NCI-H2196 (cell line): Measurements from ENCODE around the gene GGTLC1.
"Not testable (repeated sequence)": the region's sequence is repeated elsewhere in the genome, so short reads cannot be mapped to it uniquely, and the experiment has no call there.

Experiments
- DNase-seq: peaks from one replicate; lab custom pipeline; 2025; ENCODE audit not compliant: unreplicated experiment; lab: John Stamatoyannopoulos, UW

The GGTLC1 gene

DNA sequence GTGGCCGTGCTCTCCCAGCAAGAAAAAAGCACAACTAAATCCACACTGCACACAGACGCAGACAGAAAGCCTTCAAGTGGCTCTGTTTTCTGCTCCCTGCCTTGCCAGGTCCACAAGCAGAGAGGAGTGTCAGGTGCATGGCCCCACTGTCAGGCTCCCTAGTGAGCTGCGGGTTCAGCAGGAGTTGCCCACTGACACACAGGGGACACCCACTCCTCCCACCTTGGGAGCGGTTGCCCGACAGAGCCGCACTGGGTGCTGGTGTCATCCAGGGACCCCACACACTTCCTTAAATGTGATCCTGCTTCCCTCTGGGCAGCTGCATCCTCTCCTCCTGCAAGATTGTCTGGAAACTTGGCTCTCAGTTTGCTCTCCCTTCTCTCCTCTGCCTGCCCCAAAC, 6.7 kb upstream of the GGTLC1 start:
- DNase-seq: not testable (repeated sequence)

DNA sequence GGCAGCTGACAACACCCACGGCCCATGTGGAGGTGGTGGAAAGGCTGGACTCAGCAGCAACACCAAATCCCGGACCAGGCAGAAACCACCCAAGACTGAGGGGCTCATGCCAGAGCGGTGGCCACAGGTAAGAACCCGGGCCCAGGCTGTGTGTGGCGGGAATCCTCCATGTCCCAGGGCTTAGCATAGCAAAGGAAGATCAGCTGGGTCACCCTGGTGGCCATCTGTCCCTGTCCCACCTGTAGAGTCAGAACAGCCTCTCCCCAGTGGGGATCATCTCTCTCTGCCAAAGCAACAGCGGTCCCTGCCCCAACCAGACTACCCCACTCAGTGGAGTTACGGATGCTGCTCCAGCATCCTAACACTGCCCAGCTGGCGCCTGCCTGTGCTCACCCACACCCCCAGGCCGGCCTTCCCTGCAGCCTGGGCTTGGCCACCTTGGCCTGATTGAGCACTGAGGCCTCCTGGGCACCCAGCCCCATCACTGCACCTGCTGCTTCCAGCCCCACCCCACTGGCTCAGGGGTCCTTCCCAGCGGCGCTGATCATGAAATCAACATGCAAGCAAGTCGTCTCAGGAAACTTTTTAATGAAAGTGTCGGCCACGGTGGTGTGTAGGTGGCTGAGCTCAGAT, 5.5 kb upstream of the GGTLC1 start:
- DNase-seq: not testable (repeated sequence)

DNA sequence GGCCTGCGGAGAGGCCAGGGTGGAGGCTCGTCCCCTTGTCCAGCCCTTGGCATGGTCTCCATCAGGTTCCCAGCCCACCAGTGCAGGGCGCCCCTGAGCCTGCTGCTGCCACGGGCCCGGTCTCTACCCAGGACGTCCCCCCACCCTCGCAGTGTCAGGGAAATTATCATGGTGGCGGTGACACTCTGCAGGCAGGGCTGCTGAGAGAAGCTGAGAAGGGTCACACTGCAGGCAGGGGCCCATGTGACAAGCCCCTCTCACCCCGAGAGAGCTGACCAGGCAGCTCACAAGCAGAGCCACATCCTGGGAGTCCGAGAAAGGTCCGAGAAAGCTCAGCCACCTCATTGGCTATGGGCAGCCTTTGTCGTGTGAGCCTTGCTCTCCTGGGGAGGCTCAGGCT, 4.9 kb upstream of the GGTLC1 start:
- not testable (repeated sequence) for DNase-seq

DNA sequence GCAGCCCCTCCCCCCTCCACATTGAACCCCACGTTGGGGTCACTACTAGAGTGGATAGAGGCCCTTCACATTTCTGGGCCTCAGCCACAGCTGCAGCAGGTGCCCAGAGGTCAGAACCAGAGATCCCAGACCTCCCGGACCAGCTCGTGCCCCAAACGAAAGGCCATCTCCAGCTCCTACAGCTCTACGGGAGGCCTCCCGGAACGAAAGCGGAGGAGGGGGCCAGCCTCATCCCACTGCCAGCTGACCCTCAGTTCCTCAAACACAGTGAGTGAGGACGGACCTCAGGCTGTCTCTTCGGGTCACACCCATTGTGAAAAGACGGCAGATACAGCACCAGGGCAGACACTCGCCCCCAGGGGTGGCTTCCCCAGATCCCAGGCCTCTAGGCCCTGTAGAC, 1.7 kb upstream of the GGTLC1 start:
- not testable (repeated sequence) for DNase-seq

DNA sequence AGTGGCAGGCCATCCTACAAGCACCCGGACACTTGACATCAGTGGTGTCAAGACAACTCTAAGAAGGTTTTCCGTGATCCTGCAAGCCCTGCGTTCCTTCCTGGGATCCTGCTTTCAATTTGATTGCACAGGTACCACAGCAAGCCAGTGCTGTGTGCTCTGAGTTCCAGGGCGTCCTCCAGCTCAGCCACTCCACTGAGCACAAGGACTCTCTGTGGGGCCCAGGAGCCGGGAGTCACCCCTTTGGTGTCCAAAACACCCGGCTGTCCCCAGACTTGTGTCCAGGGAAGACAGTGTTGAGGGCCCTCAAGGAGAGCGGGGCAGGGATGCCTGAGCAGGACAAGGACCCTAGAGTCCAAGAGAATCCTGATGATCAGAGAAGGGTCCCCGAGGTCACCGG, 387 bp upstream of the GGTLC1 start:
- DNase-seq: not testable (repeated sequence)

DNA sequence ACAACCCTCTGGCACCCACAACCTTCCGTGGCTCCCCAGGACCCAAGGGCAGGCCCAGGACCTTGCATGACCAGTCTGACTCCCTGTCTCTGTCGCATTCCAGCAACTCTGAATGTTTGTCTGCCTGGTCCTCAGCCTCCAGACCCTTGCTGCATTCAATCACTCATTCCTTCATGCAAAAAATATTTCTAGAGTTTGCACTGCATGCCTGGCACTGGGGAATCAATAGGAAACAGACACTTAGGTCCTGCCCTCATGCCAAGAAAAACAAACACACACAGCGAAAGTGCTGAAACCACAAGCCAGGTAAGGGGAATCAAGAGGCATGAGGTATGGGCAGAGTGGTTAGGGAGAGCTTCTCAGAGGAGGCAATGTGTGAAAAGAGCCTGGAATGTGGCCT, 1.9 kb downstream of the GGTLC1 start:
- DNase-seq: not testable (repeated sequence)

DNA sequence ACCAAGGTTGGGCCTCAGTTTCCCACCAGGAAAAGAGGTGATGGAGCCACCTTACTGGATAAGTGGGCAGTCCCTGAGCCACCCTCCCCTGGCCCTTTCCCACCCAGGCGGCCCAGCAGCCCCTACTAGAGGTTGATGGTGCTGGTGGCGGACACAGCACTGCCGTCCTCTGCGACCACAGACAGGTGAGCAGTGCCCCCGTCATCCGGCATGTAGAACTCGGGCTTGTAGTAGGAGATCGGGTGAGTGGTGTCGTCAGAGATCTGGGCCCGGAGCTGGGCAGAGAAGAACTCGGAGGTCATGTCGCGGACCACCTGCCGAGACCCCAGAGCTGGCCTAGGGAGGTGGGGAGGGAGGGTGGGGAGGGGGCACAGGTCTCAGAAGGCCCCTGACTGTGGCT, 2.3 kb downstream of the GGTLC1 start:
- DNase-seq: not testable (repeated sequence)

DNA sequence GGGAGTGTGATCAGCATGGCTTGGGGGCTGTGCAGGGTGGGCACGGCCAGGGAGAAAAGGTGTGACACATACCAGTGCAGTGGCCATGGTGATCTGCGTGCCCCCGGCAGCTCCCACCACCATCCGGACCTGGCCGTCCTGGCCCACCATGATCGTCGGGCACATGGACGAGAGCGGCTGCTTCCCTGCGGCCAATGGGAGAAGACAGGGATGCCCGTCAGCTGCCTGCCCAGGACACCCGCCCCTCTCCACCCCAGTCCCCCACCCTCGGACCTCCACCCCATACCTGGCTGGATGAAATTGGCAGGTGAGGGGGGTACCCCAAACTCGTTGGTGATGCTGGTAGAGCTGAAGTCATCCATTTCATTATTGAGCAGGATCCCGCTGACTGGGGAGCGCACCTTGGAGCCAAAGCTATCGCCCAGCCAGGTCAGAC, 2.8 kb downstream of the GGTLC1 start:
- DNase-seq: not testable (repeated sequence)

DNA sequence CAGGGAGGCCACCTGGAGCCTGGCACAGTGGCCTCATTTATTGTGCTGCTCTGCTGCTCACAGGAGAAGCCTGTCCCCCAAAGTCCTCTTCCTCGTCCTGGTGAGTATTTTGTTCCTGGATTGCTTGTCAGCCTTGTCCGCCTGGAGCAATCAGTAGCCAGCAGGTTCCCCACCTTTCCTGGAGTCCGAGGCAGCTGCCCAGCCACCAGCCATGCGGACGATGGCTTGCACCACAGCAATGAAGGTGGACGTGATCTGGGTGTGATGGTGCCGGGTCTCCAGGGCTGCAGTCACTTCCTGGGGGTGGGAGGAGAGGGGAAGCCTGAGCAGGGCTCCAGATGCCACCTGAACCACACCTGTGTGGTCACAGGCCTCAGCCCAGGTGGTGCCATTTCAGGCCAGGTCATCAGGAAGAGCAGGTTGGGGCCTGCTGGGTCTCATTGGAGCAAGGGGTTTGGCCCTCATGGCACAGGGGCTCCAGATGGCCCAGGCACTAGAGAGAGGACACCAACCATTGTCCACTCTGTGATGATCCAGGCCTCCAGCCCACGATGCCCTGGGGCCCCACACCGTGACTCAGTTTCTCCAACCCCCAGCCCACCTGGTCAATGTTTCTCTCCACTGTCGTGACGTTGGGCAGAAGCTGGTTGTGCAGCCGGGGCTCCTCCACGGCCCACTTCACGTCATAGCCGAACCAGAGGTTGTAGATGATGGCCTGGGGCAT, 3.4 kb downstream of the GGTLC1 start:
- not testable (repeated sequence) for DNase-seq

DNA sequence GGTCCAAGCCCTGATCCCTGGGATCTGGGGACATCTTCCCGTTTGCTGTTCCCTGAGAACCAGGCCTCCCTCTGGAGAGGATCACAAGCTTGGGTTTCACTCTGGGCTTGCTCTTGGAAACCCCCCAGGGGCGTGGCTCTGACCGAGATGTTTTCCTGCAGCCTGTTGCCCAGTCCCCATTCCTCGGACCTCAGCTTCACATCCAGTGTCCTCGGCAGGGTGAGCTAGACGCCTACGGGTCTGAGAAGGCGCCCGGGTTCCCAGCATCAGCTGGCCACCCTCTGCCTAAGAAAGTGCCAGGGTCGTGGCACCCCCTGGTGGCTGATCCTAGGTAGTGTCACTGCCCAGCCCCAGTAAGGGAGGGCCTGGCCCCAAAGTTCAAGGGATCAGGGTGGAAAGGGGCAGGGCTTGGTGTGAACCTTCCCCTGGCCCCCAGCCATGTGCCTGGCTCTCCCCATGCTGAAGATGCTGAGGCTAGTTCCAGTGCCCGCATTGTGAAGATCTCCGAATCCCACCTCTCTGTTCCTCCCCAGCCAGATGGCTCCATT, 4.0 kb downstream of the GGTLC1 start:
- DNase-seq: not testable (repeated sequence)

DNA sequence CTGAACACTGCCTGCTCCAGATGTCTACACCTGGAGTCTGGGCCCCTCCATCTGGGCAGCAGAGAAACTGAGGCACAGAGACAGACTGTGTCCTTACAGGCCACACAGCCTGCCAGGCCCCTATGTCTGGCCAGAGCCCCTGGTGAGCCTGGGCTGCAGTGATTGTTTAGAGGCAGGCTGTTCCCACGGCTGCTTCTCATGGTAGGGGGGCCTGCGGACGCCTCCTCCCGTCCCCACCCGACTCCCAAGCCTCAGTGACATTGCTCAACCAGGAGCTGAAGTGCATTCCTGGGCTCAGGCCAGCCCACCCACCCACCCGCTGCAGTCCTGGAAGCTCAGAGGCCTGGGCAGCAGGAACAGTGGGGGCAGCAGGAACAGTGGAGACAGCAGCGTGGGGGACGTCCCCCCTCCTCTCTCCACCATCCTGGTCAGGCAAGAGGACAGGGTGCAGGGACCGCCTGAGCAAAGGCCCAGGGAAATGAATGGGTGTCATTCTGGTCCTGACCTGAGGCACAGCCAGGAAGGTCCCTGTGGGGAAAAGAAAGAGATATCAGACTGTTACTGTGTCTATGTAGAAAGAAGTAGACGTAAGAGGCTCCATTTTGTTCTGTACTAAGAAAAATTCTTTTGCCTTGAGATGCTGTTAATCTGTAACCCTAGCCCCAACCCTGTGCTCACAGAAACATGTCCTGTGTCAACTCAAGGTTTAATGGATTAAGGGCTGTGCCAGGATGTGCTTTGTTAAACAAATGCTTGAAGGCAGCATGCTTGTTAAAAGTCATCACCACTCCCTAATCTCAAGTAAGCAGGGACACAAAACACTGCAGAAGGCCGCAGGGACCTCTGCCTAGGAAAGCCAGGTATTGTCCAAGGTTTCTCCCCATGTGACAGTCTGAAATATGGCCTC, 6.2 kb downstream of the GGTLC1 start:
- DNase-seq: not testable (repeated sequence)

DNA sequence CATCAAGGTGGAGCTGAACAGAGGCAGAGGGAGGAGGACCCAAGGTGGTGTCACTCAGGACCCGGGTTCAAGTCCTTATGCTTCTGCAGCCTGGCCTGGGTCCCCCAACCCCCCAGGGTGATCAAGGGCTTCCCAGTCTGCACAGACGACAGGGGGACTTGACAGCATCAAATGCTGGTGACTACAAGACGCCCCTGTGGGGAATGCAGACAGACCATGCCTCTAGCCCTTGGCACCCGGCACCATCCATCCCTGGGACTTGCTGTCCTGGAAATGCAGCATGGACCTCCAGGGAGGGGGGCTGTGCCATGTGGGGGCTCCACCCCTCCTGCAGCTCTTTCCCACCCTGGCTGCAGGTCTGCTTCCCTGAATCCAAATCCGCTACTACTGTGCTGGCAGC, 7.1 kb downstream of the GGTLC1 start:
- not testable (repeated sequence) for DNase-seq

DNA sequence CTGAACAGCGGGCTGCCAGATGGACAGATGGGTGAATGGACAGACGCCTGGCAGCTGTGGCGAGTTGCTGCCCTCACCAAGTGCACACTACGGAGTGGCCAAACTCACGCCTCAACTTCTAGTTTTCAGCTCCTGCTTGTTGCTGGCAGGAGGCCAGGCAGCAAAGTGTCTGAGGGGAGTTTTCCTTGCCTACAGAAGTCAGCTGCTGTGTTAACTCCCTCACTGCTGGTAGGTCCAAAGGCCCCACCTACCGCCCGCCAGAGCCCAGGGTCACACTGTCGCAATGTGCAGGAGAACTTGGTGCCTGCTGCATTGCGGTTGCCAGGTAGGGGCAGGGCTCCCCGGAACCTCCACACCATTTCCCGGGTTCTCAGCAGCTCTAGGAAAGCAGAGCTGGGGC, 7.6 kb downstream of the GGTLC1 start:
- not testable (repeated sequence) for DNase-seq

DNA sequence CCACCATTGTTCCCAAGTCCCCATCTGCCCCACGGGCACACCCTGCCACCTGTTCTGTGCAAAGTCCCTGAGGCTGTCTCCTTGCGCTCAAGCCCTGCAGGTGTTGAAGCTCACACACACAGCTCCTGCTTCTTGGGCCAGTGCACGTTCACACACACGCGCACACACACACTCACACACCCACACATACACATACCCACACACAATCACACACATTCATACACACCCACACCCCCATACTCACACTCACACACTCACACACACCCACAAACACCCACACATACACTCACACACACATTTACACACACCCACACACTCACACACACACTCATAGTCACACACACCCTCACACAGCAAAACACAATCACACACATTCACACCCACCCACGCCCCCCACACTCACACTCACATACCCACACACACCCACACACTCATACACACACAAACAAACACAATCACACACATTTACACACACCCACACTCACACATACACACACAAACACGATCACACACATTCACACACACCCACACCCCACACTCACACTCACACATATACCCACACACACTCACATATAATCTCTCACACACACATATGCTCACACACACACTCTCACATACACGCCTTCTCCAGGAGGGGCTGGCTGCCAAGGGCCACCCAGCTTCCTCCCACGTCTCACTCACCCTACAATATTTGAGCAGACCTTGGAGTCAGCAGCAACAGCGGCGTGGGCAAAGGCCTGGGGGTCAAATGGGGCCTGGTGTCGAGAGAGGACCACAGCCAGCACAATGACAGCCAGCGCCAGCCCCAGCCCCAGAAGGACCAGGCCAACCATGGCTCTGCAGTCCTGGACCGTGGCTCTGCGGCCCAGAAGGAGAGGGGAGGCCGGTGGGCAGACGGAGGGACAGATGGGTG, 8.4 kb downstream of the GGTLC1 start:
- not testable (repeated sequence) for DNase-seq

DNA sequence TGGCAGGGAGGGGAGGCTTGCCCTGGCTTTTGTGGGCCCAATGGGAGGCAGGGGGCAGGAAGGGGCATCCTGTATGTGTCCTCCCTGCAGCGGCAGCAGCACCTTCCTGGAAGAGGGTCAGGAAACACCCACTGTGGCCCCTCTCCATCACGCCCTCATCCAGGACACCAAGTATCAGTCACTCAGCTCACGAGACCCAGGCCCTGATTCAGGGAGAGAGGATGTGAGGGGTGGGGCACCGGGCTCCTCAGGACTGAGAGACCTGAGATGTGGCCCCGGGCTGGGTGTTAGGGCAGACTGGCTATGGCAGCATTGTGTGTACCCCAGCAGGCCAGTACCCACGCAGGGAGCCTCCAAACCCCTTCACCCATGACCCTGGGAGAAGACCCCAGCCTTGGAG, 9.2 kb downstream of the GGTLC1 start:
- not testable (repeated sequence) for DNase-seq

DNA sequence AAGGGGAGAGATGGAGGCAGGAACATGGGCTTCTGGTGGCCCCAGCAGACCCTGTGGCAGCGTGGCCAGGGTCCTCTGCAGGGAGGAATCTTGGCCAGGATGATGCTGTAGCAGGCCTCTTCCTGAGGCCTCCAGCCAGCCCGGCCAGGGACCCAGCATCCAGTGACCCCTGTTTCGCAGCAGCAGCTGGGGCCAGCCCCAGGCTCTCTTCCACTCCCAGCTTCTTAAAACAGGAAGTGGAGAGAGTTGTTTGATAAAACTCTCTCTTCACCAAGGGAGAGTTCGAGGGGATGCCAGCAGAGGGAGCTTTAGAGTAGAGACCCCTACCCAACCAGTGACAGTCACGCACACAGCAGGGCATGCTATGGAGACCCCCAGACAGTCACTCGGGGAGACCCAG, 10.1 kb downstream of the GGTLC1 start:
- DNase-seq: not testable (repeated sequence)

DNA sequence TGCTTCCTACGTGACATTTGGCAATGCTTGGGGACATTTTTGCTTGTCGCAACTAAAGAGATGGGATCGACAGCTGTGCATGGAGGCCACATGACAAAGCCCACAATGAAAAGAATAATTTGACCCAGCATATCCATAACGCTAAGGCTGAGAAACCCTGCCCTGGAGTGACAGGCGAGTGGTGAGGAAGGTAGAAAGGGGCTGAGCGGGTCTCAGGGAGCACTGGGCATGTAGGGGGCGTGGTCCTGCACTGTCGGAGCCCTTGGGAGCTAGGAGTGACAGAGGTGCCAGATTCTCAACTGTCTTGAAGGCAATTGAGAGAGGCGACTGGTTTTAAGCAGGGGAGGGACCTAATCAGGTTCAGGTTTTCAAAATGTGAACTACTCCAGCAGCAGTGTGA, 13.6 kb downstream of the GGTLC1 start:
- DNase-seq: no peak

DNA sequence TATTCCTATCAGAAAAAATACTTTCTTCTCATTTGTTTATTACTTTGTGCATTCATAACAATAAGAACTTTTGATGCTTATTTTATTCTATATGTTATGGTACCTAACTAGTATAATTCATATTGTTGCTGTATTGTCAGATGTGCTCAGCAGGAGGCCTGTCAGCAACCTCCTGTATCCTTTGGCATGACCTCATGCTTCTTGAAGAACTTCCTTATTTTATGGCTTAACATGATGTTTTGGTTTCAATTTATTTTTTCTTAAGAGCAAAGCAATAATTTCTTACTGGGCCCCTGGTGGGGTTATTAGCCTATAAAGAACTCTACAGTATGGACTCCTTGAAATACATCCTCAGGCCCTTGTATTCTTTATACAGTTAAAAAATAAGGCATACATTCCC, 17.3 kb downstream of the GGTLC1 start:
- no peak for DNase-seq

DNA sequence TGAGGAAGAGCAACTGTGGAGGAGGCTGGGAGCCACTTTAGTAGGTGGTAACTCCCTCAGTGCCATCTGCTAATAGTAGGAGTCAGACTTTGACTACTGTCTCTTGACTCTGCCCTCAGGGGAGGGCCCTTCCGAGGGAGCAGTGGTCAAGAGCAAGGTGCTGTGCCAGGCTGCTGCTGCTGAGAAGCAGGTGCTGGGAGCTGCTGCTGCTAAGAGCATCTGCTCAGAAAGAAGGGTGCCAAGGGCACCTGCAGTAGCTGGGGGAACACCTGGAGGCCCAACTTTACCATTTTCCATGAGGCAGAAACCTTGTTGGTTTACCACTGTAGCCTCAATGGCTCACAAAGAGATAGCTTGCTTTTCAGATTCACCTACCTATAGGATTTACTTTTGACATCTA, 18.5 kb downstream of the GGTLC1 start:
- no peak for DNase-seq

DNA sequence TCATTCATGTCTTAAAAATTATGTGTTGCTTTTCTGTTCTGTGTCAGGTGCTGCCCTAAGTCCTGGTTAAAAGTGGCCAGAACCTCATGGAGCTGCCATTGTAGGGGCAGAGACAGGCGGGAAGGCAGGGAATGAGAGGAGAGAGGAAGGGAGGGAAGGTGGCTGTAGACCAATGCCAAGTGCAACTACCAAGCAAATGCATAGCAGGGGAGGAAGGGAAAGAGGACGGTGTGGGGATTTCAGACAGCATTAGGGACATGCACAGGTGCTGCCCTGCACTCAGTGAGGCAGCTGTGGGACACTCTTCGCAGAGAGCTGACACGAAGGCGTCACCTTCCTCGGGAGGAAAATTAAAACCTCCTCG, 21.0 kb downstream of the GGTLC1 start:
- no peak for DNase-seq
